ENCODE data around the gene CTNNA3. TPM values are rescaled to one million over a fixed set of nuclear protein-coding genes. Genes with fewer than 3 reads are reported as not detected.
"Not testable (repeated sequence)": the region's sequence is repeated elsewhere in the genome, so short reads cannot be mapped to it uniquely, and the experiment has no call there.

CTNNA3 gene
- total RNA-seq, 1 experiment from 2014 or later = 0.06 TPM

DNA sequence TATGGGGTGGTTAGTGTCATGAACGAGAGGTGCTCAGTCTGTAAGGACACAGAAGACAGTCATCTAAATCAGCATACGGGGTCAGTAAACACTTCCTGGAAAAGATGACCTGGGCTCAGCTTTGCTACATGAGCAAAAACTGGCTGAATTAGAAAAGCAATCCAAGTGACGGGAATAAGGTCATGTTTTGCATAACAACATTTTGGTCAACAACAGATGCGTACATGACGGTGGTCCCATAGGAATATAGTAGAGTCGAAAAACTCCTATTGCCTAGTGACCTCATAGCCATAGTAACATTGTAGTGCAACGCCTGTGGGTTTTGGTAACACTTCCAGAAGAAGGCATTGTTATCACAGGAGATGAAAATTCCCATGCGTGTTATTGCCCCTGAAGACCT is 92.9 kb downstream of the CTNNA3 start:
- DNase-seq (ENCODE audit: low read depth) = no peak

DNA sequence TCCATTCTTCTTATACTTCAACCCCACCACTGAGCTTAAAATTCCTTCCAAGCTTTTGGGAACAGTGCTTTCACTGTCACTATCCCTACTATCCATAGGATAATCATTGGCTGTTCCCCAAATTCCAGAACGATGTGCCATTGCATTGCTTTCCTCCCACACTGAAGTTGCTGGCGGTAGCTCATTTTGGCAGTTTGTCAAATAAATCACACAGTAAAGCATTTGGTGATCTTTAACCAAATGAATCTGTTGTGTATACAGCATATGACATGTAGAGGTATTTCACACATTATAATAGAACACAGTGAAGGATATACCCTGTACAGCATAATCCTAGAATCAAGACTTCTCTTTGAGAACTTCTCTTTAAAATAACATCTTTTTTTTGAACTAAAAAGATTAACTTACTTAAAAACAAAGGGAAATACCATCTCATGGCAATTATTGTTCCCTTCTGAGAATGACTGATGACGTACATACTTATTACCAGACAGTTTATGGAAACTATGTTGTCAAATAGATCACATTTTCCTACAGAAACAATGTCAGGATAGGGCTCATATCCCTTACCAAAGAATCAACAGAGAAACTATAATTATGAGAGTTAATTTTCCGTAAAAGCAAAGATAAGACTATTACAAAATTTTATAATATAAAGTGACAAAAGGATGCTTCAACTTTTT is 93.6 kb downstream of the CTNNA3 start:
- peak; percentile 76 for DNase-seq (ENCODE audit: low read depth)

DNA sequence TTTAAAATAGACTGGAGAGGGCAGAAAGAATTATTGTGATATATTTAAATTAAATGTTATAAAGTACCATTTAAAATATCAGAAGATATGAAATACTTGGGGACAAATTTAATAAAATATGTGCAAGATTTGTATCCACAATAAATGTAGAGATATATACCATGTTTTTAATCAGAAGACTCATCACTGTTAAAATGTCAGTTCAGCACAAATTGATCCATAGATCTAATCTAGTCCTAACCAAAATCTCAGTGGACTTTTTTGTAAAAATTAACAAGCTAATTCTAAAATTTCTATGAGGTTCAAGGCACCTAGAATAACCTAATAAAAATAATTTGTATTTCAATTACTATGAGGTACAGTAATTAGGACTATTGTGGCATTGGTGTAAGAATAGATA is 96.4 kb downstream of the CTNNA3 start:
- DNase-seq (ENCODE audit: low read depth) = no peak

DNA sequence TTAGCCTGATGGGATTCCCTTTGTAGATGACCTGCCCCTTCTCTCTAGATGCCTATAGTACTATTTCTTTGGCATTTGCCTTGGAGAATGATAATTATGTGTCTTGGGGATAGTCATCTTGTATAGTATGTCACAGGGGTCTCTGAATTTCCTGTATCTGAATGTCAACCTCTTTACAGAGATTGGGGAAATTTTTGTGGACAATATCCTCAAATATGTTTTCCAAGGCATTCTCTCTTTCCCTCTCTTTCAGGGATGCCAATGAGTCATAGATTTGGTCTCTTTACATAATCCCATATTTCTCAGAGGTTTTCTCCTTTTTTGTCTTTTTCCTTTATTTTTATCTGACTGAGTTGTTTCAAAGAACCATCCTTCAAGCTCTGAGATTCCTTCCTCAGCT is 99.4 kb downstream of the CTNNA3 start:
- no peak for DNase-seq (ENCODE audit: low read depth)

GRCh38 chr10:67587771-67588170 is 108.2 kb downstream of the CTNNA3 start:
- no peak for DNase-seq (ENCODE audit: low read depth)

DNA sequence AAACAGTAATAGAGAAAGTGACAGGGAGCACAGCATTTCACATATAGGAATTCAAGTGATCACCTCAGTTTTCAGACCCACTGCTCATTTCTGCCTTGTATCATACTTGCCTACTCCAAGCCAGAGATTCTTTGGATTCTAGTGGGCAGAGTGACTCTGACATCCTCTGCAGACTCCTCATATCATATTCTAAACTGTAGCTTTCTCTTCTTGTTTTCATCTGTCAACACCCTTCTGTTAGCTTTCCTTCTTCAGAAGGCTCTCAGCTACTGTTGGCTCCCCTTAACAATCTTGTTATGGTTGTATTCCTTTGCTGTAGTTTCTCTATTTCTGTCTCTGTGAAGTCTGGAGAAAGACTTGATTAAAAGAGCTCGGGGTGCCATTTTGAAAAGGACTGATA is 120.5 kb downstream of the CTNNA3 start:
- DNase-seq (ENCODE audit: low read depth) = no peak

- DNase-seq (ENCODE audit: low read depth) = no peak
Observed at GRCh38 chr10:67573484-67573883, 122.5 kb downstream of the CTNNA3 start.

DNA sequence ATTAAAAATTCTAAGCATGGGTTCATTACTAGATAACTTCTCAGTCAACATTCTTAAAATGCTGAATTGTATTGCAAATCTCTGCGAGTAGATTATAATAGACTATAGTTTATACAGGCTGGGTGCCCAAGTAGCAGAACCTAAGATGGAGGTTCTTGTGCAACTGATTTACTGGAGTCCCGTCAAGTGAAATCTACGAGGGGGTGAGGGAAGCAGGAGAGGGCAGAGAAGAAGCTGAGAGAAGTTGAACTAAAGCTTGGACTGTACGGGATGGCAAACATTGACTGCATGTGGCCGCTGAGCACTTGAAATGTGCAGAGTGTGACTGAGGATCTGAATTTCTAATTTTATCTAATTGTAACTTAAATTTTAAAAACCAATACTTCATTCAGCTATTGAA is 124.5 kb downstream of the CTNNA3 start:
- no peak for DNase-seq (ENCODE audit: low read depth)

DNA sequence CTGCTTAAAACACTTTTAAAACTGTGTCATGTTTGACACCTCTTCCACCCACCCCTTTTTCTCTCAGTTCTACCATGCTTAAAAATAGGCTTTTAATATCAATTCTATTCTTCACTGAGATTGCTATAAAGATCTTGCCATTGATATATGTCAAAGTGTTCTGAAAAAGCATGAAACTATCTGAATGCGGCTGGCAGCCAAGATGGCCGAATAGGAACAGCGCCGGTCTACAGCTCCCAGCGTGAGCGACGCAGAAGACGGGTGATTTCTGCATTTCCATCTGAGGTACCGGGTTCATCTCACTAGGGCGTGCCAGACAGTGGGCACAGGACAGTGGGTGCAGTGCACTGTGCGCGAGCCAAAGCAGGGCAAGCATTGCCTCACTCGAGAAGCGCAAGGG is 137.7 kb downstream of the CTNNA3 start:
- DNase-seq (ENCODE audit: low read depth) = not testable (repeated sequence)

GRCh38 chr10:67553254-67553653 is 142.7 kb downstream of the CTNNA3 start:
- DNase-seq (ENCODE audit: low read depth) = no peak

DNA sequence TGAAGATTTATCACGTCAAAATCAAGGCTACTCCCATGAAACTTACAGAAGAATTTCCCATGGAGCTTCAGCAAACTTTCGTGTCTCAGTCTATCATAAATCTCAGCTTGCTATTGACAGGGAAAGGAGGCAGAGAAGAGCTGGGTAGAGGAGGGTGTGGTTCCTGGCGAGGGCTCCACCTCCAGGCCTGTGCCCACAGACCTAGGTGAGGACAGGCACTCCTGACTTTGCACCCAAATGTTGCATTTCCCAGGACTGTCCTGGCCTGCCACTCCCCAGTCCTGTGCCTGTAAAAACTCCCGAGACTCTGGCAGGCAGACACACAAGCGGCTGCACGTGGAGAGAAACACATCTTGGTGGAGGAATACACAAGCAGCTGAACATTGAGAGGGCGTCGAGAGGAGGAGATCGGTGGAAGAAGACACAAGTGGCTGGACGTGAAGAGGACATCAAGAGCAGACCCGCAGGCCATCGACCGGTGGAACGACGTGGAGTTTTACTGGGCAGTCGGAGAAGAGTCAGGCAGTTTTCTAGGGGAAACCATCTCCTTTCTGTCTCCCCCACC is 145.1 kb downstream of the CTNNA3 start:
- DNase-seq (ENCODE audit: low read depth) = no peak

DNA sequence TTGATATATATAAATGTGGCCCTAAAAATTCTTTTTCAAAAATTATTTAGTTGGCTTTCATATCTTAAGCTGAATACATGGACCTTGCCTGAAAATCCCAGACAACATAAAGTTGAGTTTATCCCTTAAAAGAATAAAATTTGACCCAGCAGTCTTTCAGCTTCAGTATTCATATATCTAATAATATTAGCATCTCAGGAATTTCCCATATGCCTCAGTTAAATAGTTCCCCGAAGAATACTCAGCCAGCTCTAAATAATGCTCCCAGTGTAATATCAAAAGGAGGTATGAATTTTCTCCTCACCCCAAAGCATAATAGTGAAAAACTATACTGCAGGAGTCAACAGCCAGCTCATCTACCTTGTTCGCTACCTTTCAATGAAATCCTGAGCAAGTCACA is 145.9 kb downstream of the CTNNA3 start:
- no peak for DNase-seq (ENCODE audit: low read depth)

- peak; percentile 18 for DNase-seq (ENCODE audit: low read depth)
Observed at GRCh38 chr10:67549390-67549789, 146.6 kb downstream of the CTNNA3 start.

GRCh38 chr10:67541411-67541810 is 154.6 kb downstream of the CTNNA3 start:
- no peak for DNase-seq (ENCODE audit: low read depth)

GRCh38 chr10:67539312-67539711 is 156.7 kb downstream of the CTNNA3 start:
- no peak for DNase-seq (ENCODE audit: low read depth)

DNA sequence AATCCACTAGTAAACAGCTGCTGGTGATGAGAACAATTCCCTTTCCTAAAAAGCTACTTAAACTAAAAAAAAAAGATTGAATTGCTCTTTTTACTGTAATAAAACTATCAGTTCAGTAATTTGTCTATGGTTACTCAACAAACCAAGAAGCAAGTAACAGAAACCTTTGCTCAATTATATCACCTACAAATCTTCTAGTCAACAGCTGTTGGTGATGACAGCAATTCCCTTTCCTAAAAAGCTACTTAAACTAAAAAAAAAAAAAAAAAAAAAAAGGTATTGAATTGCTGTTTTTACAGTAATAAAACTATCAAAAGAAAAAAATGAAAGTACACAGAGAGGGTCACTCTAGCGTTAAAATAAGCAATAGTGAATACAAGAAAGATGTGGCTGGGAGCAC is 158.1 kb downstream of the CTNNA3 start:
- peak; percentile 23 for DNase-seq (ENCODE audit: low read depth)

DNA sequence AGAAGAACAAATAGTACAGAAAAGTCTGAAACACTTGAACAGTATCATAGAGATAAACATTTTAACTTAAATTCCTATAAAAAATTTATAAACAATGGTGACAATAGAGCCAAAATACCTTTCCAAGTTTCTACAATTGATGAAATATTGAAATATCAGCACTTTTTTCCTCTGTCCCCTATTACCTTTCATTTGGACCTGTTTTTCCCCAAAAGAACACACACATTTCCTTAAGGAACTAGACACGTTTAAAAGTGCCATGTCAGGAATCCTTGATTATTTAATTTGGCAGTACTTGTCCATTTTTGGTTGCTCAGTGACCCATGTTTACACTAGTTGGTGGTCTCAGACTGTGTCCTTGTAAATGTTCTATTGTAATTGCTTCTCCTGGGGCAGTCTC is 162.6 kb downstream of the CTNNA3 start:
- DNase-seq (ENCODE audit: low read depth) = no peak

DNA sequence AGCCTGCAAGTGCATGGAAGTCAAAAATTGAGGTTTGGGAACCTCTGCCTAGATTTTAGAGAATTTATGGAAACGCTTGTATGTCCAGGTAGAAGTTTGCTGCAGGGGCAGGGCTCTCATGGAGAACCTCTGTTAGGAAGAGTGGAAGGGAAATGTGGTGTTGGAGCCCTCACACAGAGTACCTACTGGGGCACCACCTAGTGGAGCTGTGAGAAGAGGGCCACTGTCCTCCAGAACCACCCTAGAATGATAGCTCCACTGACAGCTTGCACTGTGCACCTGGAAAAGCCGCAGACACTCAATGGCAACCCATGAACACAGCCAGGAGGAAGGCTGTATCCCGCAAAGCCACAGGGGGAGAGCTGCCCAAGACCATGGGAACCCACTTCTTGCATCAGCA is 165.0 kb downstream of the CTNNA3 start:
- not testable (repeated sequence) for DNase-seq (ENCODE audit: low read depth)

DNA sequence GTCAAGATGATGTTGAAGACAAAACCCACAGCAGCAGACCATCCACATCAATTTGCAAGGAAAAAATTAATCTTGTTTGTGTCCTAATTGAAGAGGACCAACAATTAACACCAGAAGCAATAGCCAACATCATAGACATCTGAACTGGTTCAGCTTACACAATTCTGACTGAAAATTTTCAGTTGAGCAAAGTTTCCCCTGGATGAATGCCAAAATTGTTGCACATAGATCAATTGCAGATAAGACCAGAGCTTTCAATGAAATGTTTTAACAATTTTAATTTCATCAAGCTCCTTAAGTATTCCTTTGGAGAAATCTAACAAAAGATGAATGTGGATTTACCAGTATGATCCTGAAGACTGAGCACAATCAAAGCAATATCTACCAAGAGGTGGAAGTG is 168.6 kb downstream of the CTNNA3 start:
- DNase-seq (ENCODE audit: low read depth) = no peak

GRCh38 chr10:67521546-67521945 is 174.4 kb downstream of the CTNNA3 start:
- no peak for DNase-seq (ENCODE audit: low read depth)

- peak; percentile 63 for DNase-seq (ENCODE audit: low read depth)
Observed at GRCh38 chr10:67520924-67521520, 175.0 kb downstream of the CTNNA3 start.

DNA sequence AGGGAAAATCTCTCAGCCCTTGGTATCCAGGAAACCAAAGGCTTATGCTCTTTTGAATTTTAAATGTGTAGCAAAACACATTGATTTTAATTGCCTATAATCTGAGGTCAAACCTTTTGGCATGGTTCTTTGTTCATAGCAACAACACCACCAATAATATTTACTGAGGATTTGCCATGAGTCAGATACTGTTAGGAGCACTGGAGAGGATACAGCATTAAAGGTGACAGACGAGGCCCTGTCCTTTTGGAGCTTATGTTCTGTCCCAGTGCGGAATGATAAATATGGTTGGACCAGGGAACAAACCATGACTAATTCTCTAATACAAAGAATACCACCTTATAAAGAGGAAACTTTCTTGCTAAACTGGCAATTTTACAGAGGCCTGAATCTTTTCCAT is 176.6 kb downstream of the CTNNA3 start:
- no peak for DNase-seq (ENCODE audit: low read depth)

- no peak for DNase-seq (ENCODE audit: low read depth)
Observed at GRCh38 chr10:67518756-67519155, 177.2 kb downstream of the CTNNA3 start.
